ENCODE results near the gene CTNNA2.

CTNNA2 gene

DNA sequence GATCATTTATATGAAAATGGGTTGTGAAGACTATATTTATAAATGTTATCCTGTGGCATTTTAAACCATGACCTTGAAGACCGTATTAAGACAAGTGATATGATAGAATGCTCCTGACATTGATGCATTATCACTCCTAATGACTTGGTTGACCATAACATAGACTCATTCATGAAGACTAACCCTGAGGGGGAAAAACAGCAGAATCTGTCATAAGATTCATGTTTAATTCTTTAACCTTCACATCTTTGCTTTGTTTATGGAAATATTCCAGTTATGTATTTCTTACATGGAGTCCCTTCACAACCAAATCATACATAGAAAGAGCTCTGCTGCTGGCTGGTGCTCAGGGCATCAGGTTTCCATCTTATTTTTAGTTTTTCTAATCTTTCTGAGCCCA, 78.4 kb downstream of the CTNNA2 start:
- Mint-ChIP-seq H3K27ac (no peak overlapping the region), H3K4me3 (no peak overlapping the region), H3K36me3 (ENCODE audit: low read depth) (no peaks in the 10 kb centered on the region), H3K4me1 (no peaks in the 10 kb centered on the region), H3K9me3 (no peaks in the 10 kb centered on the region), H3K27me3 (ENCODE audit: low read depth) (no peaks in the 10 kb centered on the region)
- TF ChIP-seq, protein P1, sequence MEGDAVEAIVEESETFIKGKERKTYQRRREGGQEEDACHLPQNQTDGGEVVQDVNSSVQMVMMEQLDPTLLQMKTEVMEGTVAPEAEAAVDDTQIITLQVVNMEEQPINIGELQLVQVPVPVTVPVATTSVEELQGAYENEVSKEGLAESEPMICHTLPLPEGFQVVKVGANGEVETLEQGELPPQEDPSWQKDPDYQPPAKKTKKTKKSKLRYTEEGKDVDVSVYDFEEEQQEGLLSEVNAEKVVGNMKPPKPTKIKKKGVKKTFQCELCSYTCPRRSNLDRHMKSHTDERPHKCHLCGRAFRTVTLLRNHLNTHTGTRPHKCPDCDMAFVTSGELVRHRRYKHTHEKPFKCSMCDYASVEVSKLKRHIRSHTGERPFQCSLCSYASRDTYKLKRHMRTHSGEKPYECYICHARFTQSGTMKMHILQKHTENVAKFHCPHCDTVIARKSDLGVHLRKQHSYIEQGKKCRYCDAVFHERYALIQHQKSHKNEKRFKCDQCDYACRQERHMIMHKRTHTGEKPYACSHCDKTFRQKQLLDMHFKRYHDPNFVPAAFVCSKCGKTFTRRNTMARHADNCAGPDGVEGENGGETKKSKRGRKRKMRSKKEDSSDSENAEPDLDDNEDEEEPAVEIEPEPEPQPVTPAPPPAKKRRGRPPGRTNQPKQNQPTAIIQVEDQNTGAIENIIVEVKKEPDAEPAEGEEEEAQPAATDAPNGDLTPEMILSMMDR (IDR thresholded peaks at IDR 0.05; ENCODE audit: unreplicated experiment in 3 of 3) = no peak

DNA sequence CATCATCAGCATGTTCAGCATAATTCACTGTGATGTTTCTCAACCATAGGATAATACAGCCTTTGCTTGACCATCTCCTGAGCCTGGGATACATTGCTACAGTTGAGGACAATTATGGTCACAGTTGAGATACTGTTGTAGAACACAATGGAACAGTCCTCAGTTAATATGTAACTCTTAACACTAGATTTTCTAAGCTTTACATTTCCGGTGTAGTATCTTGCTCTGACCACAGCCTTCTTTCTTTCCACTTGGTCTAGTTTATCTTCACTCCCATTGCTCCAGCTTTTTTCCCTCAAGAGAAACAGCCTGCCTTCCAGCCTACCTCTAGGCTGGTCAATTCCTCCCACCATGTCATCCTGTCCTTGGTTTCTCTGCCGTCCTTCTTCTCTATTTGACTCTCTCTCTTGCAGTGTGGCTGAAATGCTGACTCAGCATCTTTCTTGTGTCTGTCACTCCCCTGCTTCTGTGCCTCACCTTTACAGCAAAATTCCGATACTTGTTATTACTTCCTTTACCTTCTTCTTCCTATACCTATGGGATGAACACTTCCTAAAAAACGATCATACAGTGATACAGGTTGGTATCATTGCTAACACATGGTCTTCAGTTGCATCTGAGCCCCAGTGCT, 80.5 kb downstream of the CTNNA2 start:
- Mint-ChIP-seq H3K27ac (no peak overlapping the region), H3K36me3 (ENCODE audit: low read depth) (no peaks in the 10 kb centered on the region), H3K27me3 (ENCODE audit: low read depth) (no peaks in the 10 kb centered on the region), H3K4me3 (no peak overlapping the region), H3K4me1 (no peaks in the 10 kb centered on the region), H3K9me3 (no peaks in the 10 kb centered on the region)
- TF ChIP-seq, protein P1 (IDR thresholded peaks at IDR 0.05; ENCODE audit: unreplicated experiment in 3 of 3) = no peak

DNA sequence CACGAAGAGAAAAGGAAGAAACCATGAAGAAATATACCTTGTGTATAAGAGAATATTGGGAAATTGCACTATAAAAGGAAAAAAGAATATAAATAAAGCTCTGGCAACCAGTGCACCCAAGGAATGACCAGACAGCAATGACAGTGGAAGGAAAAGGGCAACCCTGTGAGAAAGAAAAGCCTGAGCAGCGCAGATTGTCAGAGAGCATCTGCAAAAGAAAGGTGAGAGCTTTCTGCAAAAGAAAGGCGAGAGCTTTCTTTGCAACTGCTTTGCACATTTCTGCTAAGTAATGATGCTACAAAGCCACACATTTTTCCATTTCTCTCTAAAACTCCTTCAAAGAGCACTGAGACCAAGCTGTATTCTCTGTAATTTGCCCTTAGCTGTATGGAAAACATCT, 83.6 kb downstream of the CTNNA2 start:
- Mint-ChIP-seq H3K4me3 (no peak overlapping the region), H3K4me1 (no peaks in the 10 kb centered on the region), H3K9me3 (no peaks in the 10 kb centered on the region), H3K27ac (no peak overlapping the region), H3K36me3 (ENCODE audit: low read depth) (no peaks in the 10 kb centered on the region), H3K27me3 (ENCODE audit: low read depth) (no peaks in the 10 kb centered on the region)
- TF ChIP-seq, protein P1 (IDR thresholded peaks at IDR 0.05; ENCODE audit: unreplicated experiment in 3 of 3) = no peak

DNA sequence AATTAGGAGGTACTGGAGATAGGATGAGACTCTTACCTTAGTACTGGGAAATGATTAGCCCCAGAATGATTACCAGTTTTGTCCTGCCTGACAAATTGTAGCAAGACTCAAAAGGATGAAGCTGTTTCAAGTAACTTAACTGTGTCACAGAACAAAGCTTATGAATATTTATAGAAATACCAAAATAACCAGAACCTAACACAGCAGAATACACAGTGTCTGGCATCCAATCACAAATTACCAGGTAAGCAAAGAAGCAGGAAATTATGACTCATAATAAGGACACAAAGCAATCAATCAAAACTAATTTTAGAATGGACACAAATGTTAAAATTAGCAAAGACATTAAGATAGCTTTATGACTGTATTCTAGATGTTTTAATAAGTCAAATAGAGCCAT, 91.9 kb downstream of the CTNNA2 start:
- TF ChIP-seq, protein P1 (IDR thresholded peaks at IDR 0.05; ENCODE audit: unreplicated experiment in 3 of 3) = no peak
- H3K4me1 Mint-ChIP-seq = no peaks in the 10 kb centered on the region

DNA sequence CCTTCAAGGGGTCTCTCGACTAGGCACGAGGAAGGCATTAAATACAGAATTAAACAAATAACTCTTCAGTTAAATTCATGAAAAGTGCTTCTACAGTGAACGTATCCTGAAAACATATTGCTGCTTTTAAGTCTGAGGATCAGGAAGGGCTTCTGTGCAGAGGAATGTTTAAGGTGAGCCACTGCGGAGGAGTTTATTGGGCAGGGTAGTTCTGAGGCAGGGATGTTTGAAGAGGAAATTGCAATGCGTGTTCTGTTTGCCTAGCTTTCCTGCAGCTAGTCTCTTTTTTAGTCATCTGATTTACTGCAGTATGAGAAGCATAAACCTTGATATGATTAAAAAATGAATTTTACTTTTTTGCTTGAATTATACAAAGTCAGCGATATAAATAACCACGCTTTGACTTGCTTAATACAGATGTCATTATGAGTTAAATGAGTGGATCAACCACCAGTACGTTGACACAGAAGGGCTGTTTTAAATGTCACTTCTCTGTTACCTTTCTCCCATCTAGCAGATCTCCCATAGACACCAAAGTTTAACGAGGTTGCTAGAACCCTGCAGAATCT, 98.7 kb downstream of the CTNNA2 start:
- Mint-ChIP-seq H3K36me3 (ENCODE audit: low read depth) (no peaks in the 10 kb centered on the region), H3K27me3 (ENCODE audit: low read depth) (no peaks in the 10 kb centered on the region), H3K4me3 (no peak overlapping the region), H3K9me3 (no peaks in the 10 kb centered on the region), H3K4me1 (no peaks in the 10 kb centered on the region), H3K27ac (no peak overlapping the region)
- TF ChIP-seq, protein P1 (IDR thresholded peaks at IDR 0.05; ENCODE audit: unreplicated experiment in 3 of 3) = no peak

More for the DNA sequence above, 91.9 kb downstream of the CTNNA2 start:
- Mint-ChIP-seq H3K4me3 (no peak overlapping the region), H3K9me3 (no peaks in the 10 kb centered on the region), H3K27me3 (ENCODE audit: low read depth) (no peaks in the 10 kb centered on the region), H3K27ac (no peak overlapping the region), H3K36me3 (ENCODE audit: low read depth) (no peaks in the 10 kb centered on the region)

DNA sequence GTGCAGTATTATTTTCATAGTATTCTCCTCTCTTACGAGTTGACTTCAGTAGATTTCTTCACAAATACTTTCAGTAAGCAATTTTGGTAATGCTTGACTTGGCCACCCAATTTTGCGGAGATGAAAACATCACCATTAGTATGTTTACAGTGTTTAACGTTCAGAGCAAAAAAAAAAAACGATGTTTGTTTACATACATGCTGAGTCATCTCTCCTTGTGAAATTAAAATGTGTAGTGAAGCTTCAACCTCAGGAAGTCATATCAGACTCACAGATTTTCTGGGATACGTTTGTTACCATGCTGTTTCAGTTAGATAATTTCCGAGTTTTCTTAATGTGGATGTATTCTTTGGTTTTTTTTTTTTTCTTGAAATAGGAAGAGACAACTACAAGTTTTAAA, 100.1 kb downstream of the CTNNA2 start:
- Mint-ChIP-seq H3K9me3 (no peaks in the 10 kb centered on the region), H3K27me3 (ENCODE audit: low read depth) (no peaks in the 10 kb centered on the region), H3K4me3 (no peak overlapping the region), H3K4me1 (no peaks in the 10 kb centered on the region), H3K36me3 (ENCODE audit: low read depth) (no peaks in the 10 kb centered on the region), H3K27ac (no peak overlapping the region)
- TF ChIP-seq, protein P1 (IDR thresholded peaks at IDR 0.05; ENCODE audit: unreplicated experiment in 3 of 3) = no peak

Measured in nephron (organoid).